Fibroblast of upper back skin (primary cell): ENCODE data around the gene SLC6A12.

Experiments
- DNase-seq: peaks from one replicate; pipeline ENCODE4 v3.0.0-alpha.2; 2013

The SLC6A12 gene

DNA sequence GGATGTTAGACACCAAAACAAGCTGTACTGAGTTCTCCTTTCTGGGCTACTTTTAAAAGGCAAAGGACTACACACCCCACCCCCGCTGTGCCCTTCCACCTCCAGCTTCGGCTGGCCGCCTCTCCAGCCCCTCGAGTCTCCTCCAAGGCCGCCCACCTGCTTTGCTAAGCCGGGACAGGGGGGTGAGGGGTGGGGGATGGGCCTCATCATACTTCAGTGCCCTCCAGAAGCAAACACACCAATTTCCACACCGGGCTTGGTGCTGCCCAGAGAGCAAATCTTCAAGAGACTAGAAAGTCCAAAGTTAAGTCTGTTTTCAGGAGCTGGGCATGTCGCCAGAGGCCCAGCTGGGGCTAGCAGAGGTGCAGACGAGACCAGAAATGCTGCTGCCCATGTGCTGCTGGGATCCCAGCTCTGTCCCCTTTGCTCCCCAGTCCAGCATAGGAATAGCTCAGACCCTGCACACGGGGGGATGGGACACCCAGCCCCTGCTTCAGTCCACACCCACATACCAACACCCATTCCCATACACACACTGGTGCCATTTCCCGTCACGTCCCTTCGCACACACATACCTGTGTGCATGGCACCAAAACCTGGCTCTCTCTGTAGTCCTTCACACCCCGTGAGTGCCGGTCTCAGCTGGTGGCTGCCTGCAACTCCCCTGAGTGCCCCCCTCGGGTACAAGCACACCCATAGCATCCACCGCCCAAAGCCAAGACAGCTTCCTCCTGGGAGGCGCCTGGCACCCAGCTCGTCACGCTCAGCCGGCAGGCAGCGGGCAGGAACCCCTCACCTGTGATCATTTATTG, 1.0 kb downstream of the SLC6A12 start:
- DNase-seq = no peak

DNA sequence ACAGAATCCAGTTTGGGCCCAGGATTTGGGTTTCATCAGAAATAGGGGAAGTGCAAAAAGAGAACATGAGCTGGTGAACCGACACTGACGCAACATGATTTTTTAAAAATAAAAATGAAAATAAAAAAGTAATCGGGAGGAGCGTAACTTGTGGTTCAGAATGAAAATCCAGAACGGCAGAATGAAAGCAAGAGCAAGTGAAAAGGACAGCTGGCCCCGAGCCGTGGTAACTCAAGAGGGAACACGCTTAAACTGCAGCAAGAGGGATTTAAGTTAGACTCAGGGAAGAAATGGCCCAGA, 1.6 kb downstream of the SLC6A12 start:
- no peak for DNase-seq

DNA sequence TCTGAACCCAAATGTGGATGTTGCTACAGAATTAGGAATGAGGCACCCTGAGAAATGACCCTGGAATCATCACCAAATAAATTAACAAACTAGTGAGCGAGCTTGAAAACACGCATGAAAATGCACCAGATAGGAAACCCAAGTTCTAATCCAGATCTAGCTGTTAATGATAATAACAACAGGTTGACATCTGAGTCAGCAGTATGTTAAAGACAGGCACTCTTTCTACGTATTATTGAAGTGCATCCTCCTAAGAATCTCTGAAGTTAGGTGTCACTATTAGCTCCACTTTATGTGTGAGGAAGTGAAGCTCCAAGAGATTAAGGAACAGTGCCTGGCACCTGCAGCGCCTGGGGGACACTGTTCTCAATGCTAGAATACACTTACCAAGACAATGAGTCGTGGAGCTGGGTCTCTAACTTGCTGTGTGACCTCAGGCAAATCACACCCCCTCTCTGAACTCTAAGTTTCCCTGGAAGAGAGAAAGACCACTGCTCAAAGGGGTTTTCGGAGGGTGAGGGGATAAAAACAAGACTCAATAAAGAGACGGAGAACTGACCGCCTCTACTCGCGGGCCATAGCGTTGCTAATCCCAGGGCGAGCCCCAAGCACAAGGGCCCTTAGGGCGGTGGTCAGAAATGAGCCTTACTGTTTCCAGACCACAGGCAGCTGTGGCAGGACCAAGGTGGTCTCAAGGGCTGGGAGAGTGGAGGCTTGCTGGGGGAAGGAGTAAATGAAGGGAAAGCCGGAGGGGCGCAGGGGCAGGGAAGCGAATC, 2.1 kb downstream of the SLC6A12 start:
- no peak for DNase-seq

DNA sequence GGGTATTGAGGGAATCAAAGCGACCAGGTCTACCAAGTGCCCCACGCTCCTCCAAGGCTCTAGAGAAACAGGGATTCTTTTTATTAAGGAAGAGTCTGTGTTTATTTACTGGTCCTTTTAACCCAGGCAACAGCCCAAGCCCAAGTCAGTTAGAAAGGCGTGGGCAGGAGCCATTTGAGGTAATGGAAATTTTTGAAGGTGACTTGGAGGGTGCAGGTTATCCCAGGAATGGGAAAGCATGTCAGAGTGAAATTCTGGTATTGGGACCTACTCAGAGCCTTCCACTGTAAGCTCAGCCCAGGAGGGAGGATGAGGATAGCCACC, 2.9 kb downstream of the SLC6A12 start:
- no peak for DNase-seq

DNA sequence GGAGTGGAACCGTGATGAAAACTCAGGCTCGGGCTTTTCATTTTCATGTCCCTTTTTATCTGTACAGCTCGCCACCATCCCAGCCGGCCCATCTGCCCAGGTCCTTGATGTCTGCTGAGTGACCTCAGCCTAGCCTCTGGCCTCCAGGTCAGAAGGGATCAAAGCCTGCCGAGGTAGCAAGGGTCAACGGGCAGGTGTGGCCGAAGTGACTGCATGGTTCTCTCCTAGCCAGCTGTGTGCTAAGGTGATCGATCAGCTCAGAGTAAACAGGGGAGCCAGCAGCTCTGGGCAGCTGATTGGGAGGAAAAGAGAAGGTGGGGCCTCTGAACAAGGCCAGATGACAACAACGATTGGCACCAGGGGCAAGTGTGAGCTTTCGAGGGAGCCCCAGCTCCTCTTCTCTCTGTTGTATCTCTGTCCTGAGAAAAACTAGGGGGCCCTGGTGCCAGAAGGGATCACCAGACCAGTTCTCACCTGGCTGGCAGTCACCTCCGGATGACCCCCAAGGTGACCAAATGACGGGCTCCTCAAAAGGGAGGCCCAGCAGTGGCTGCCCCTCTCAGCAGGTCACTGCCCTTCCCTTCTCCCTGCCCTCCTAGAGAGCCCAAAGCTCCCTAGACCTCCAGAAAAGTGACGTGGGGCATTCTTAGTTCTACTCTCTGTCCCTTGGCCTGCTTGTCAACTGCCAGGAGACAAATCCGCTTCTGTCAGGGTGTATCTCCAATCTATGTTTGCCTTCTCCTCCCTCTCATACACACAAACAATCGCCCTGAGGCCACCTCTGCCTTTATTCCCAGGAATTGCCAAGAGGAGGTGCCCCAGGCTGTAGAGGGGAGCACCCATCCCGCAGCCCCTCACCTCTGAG, 3.4 kb downstream of the SLC6A12 start:
- no peak for DNase-seq

DNA sequence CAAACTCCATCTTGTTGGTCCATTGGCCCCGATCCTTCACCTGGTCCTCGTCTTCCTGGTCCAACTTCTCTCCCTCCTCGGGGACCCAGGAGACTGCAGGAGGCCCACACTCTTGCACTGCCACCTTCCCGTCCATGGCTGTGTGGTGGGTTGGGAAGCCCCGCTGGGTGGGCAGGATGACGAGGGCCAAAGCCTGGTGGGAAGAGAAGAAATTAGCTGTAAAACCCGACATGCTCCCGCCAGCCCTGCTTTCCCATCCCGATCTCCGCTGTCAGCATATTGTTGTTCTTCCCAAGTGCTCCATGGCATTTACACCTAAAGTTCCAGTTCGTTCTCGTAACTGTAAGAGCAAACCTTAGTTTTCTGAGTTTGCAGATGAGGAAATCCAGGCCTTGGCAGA, 4.1 kb downstream of the SLC6A12 start:
- DNase-seq = no peak

DNA sequence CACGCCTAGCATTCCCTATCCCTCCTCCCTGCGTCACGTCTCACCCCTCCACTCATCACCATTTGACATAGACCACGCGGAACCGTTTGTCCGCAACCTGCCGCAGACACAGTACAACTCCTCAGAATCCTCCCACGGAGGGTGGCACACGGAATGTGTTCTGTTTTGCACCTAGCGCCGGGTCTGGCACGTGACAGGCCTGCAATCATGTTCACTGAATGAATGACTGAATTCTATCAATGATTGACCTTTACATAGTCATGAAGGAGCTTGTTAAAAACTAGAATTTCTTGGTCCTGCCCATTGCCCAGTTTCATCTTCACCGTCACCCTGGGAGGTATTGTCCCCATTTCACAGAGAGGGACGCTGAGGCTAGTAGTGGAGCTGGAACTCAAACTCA, 4.7 kb downstream of the SLC6A12 start:
- DNase-seq = no peak

DNA sequence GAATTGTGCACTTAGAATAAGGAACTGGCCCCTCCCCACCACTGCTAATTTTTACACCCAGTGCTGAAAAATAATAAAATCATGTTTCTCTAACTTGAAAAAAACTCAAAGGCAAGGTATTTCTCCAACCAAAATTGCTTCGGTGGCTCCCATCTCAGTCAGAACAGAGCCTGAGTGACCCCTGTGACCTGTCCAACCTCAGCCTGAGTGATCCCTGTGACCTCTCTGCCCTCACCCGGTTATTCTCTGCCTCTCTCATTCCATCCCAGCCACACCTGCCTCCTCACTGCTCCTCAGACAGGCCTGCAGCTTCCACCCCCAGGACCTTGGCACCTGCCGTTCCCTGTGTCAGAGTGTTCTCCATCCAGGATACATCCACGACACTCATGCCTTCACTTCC, 5.1 kb downstream of the SLC6A12 start:
- DNase-seq = no peak

DNA sequence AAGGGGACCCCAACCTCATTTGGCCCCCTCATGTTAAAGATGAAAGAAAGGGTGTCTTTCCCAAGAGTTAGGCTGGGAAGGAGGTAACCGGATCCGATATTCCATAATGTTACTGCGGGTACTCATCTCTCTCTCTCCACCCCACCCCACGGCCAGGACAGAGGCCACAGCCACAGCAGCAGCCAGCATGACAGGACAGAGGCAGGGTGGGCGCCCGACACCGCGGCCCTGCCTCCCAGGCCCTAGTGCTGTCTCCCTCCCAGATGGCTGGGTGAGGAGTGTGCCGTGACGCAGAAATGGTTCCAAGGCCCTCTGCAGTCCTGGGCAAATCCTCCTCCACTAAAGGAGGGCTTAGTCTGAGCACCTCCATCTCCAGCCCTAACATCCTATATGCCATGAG, 6.2 kb downstream of the SLC6A12 start:
- no peak for DNase-seq

DNA sequence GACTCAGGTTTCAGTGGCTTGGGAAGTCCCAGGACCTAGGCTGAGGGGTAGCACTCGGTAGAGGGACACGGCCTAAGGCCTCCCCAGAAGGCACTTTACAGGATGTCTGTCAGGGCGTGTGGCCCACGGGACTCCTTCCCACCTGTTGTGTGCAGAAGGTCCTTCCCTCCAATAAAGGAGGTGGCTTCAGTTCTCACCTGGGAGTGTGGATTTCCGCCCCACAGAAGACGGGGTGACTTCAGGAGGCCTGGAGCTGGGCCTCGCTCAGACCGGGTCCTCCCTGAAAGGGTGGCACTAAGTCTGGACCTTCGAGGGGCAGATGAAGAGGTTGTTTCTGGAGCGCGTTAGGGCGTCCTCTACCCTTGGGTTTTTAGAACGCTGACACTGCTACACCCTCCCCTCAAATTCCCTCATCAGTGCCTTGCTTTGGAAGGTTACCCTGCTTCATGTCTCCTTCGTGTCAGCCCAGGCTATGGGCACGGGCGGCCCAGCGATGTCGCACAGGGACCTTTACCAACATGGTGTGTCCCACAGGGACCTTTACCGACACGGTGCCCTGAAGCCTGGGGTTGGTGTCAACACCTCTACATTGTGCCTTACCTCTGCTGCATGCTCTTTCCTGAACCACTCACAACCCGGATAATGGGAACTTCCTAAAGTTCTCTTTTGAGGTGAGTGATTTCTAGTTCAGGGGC, 7.1 kb downstream of the SLC6A12 start:
- DNase-seq = no peak

DNA sequence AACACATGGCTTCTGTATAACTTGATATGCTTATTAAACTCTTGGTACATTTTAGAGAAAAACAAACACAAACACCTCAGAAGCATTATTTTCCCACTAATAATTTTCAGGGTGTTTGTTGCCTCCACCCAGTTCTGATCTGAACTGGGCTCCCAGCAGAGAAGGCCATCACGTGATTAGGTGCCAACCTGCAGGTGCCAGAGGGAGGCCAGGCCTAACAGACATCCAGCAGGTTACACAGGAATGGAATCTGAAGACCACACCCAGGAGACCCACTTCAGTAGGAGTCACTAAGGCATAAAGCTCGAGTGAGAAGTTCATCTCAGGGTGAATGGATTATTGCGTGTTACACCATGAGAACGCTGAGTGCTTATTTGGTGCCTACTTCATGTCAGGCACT, 8.9 kb downstream of the SLC6A12 start:
- no peak for DNase-seq

DNA sequence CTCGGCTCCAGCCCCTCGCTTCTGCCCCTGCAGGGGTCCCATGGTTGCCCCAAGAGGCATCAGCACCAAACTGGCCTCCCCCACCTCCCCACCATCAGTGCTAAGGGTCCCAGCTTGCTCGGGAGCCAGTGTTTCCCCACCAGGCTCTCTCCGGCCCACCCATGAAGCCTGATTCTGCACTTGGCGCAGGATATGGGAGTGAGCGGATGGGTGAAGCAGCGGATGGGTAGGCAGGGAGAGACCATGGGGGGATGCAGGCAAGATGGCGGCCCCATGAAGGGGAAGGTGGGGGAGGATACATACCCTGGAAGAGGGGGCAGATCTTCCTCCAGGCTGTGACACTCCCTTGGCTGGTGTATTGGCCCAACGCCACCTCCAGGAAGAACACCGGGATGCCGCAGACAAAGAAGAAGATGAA, 9.7 kb downstream of the SLC6A12 start:
- no peak for DNase-seq

DNA sequence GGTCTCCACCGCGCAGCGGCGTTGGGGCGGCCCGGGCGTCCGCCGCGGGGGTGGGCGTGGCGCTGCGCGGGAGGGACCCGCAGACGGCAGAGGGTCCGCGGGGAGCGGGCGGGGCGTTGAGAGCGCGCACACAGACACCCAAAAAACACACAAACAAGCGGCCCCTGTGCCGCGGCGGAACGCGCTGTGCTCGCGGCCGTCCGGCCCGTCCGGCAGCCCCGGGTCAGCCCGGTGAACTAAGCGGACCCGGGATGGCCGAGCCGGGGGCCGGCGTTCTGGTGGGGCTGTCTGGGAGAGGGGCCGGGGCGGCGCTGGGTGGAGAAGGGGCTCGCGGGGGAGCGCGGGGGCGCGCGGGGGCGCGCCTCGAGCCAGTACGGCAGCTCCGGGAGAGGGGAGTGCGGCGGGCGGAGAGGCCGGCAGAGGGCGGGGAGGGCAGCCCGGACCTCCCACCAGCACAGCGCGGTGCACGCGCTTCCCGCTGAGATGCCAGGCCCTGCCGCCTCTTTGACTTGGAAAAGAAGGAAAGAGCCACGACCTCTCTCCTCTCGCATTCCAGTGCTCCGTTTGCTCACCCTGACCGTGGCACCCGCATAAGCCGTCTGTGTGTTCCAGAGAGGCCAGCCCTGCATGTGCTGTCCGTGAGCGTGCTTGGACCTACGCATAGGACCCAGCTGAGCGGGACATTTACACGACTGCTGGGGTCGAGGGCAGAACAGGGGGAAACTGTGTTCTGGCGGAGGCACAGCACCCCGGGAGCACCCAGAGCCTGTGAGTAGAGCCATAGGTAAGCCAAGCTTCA, 10.3 kb downstream of the SLC6A12 start:
- no peak for DNase-seq

DNA sequence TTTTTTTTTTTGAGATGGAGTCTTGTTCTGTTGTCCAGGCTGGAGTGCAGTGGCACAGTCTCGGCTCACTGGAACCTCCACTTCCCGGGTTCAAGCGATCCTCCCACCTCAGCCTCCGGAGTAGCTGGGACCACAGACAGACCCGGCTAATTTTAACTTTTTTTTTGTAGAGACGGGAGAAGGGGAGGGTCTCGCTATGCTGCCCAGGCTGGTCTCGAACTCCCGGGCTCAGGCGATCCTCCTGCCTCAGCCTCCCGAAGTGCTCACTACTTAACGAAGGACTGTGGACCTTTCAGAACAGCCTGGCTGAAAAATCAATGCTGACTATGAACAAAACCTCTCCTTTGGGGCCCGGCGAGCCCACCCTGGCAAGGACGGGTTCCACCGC, 10.9 kb downstream of the SLC6A12 start:
- no peak for DNase-seq

DNA sequence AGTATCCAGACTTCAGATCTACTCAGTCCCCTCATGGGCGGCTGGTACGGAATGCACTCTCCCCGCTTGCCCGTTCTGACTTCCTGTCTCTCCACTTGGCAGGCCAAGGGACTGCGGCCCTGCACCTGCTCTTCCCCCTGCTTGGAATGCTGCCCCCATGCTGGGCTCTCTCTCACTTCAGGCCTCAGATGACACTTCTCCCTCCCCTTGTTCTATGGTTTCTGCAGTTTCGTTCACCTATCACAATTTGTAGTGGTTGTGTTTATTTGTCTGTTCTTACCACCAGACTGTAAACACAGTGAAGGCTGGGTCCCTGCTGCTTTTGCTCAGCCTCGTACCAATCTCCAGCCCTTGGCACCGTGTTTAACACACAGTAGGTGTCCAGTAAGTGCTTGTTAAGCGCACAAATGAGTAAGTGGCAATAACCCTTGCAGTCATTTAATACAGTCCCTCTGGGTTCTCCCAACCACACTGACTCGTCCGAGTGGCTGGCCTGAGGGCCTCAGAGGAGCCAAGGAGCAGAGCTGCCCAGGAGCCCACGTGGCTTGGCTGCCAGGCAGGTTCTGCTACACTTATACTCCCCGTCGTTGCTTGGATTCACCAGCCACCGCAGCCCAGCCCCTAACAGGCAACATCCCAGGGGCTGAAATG, 11.8 kb downstream of the SLC6A12 start:
- DNase-seq = no peak

DNA sequence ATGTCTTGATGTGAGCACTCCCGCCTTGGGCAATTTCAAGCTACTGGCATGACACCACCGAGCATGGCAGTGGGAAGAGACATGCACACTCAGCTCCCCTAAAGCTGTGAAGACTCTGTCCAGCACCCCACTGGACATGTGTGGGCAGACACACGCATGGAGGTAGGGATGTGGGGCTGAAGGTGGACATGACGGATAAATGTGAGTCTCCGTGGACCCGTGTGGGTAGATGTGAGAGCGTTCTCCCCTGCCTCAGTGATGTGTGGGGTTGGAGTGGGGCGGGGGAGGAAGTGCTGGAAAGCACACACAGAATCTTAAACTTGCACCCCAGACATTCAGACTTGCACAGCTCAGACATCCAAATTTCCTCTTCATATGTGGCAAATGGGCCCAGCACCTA, 12.6 kb downstream of the SLC6A12 start:
- DNase-seq = no peak

DNA sequence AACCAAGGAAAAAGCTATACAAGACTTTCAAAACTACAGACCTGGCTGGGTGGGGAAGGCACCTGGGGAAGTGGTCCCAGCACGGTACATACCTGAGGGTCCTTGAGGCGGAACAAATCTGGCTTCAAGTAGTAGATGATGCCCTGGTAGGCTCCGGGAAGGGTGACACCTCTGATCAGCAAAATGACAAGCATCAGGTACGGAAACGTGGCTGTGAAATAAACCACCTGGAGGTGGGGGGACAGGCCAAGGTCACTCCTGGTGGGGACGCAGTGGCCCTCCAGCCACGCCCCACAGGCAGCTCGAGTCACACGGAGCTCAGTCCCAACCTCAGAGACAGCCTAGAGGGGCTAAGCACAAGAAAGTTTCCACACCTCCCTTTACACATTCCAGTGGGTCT, 15.3 kb downstream of the SLC6A12 start:
- no peak for DNase-seq

DNA sequence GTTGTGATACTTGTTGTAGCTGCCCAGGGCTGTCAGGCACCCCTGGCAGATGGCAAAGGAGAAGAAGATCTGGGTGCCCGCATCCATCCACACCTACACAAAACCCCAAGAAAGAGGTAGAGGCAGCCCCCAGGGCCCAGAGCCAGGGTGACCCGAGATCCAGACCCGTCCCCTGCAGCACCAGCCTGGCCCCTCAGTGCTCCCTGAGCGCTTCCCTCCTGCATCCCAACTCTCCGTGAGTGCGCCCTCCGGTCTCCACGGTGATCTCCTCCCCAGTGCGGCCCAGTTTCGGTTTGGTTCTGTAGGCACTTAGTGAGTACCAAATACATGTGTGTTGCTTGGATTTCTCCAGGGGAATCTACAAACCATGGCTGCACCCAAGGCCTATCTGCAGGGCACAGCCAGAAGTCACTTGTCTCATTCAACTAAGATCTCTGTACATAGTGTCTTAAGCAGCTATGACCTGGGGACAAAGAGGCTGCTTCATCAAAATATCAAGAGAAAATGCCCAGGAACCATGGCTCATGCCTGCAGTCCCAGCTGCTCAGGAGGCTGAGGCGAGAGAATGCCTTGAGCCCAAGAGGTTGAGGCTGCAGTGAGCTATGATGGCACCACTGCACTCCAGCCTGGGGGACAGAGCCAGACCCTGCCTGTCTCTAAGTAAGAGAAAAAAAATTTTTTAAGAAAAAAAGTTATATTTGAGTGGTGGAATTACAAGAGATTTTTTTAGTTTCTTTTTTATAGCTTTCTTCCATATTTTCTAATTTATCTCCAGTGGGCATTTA, 15.9 kb downstream of the SLC6A12 start:
- DNase-seq = no peak

DNA sequence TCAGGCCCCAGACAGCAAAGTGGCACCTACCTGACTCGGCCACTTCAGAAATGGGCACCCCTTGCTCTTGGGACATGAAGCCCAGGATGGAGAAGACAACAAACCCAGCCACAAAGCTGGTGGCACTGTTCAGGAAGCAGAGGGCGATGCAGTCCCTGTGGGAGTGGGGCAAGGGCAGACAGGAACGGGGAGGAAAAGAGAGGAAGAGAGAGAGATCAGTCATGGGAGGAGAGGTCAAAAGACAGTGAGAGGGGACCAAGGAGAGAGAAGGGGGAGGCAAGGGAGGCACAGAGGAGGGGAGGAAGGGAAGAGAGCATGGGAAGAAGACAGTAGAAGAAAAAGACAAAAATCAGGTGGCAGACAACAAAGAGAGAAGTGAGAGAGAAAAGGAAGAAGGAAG, 16.6 kb downstream of the SLC6A12 start:
- DNase-seq = no peak

DNA sequence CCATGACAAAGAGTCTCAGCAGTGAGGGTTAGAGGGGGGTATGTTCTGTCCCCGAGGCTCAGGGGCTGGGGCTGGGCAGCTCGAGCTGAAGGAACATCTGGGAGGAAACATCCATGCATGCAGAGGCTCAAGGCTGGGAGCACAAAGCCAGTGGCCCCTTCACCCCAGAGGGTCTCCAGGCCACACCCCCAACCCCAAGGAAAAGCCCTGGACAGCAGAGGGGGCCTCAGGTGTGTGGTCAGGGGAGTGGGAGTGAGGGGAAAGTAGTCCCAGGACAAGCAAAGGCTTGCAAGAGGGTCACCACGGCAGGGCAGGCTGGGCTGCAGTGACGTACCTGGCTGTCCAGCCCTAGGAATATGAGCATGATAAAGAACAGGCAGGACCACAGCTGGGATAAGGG, 17.5 kb downstream of the SLC6A12 start:
- DNase-seq = no peak

DNA sequence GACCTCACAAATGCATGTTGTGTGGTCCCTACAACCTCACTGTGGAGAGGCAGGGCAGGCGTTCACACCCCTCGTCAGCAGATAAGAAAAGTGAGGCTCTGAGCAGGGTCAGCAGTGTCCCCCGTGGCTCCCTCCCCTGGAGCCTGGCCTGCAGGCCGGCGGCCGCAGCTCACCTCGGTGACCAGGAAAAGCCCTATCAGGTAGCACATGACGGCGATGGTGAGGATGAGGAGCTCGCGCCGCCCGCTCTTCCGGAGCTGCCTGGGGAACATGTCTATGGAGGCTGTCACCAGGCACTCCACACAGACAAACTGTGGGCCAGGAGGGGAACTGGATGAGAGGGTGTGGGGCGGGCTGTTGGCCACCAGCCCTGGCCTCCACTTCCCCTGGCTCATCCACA, 18.0 kb downstream of the SLC6A12 start:
- DNase-seq = no peak
